Measurements from ENCODE around the gene CD300LF. TPM values are rescaled to one million over a fixed set of nuclear protein-coding genes. Genes with fewer than 3 reads are reported as not detected.

The CD300LF gene
- total RNA-seq (0.52 and 1.0 TPM in 2 replicates), polyA plus RNA-seq (1.1 and 1.2 TPM in 2 replicates), polyA minus RNA-seq (0.26 and 1.3 TPM in 2 replicates)
- 2.1 TPM for total RNA-seq (2013)

- no peaks in the 10 kb centered on the region for H3K36me3 ChIP-seq (replicated peaks in 1 of 2; ENCODE audit: control extremely low read depth in 1 of 2, control insufficient read depth in 1 of 2, extremely low read depth in 1 of 2, insufficient read depth in 2 of 2, low read length in 1 of 2)
- TF ChIP-seq CTCF (IDR thresholded peaks at IDR 0.05) (no peak), EZH2 (IDR thresholded peaks at IDR 0.05; ENCODE audit: borderline replicate concordance, insufficient read depth, low read depth, low read length, poor library complexity, severe bottlenecking) (no peak)
- CTCF ChIA-PET, result no interaction called here
- H3K27ac ChIP-seq (ENCODE audit: low read length in 2 of 2), result peak within 1 kb of the TSS; percentile 34 to 59
- H3K4me2 ChIP-seq (replicated peaks; ENCODE audit: low read depth, low read length, poor library complexity, severe bottlenecking), result peak within 1 kb of the TSS; percentile 42
- no peaks in the 10 kb centered on the region for H3K79me2 ChIP-seq (ENCODE audit: control insufficient read depth, insufficient read depth, low read length)
- WGBS (ENCODE audit: insufficient coverage), result no CpG with 5 or more reads among the region's 8 CpGs
- peaks cover 15 to 18% of the 10 kb centered on the region in 2 donors for H3K4me1 ChIP-seq (ENCODE audit: control insufficient read depth in 2 of 2, insufficient read depth in 2 of 2, low read length in 2 of 2)
- H2AFZ ChIP-seq (ENCODE audit: insufficient read depth, low read depth, low read length, poor library complexity, severe bottlenecking), result peak within 1 kb of the TSS; percentile 35
- ATAC-seq (ENCODE audit: low read depth) (peak; percentile 73), DNase-seq (peak; percentile 62)
- Mint-ChIP-seq H3K4me3 (peak within 1 kb of the TSS; percentile 41), H3K4me1 (peaks cover 21% of the 10 kb centered on the region), H3K9me3 (ENCODE audit: insufficient read depth) (no peaks in the 10 kb centered on the region), H3K27ac (peak within 1 kb of the TSS; percentile 78), H3K27me3 (peaks cover 6% of the 10 kb centered on the region)
- POLR2A ChIA-PET, result no interaction called here
- no peak within 1 kb of the TSS for H3K9ac ChIP-seq (ENCODE audit: low read length)
- intact Hi-C loops (cut with micrococcal nuclease), result loop anchor here (2.0 kb wide), 1 partner anchor 56 kb away; no protein-coding TSS in a partner anchor
- peaks cover 0 to 7% (median 0%) of the 10 kb centered on the region in 4 experiments for H3K27me3 ChIP-seq (replicated peaks in 1 of 4; ENCODE audit: control extremely low read depth in 1 of 4, control insufficient read depth in 3 of 4, insufficient read depth in 4 of 4, low read length in 3 of 4)
- no peaks in the 10 kb centered on the region for H4K20me1 ChIP-seq (ENCODE audit: control insufficient read depth, insufficient read depth, low read length, poor library complexity, severe bottlenecking)
- H3K4me3 ChIP-seq (ENCODE audit: control extremely low read depth in 1 of 5, extremely low read depth in 1 of 5, insufficient read depth in 1 of 5, low read depth in 2 of 5, low read length in 4 of 5), result peak within 1 kb of the TSS in 1 of 5 experiments; percentile 32
- no peaks in the 10 kb centered on the region for H3K9me3 ChIP-seq (ENCODE audit: control extremely low read depth in 1 of 3, control insufficient read depth in 2 of 3, insufficient read depth in 1 of 3, low read length in 2 of 3)
Measured at GRCh38 chr17:74712756-74713155, at the start of gene CD300LF. Gene CD300LF, minus strand, starts transcription at chr17:74712923. Its CDS starts 57 bp downstream, at chr17:74712866.

GRCh38 chr17:74761931-74762330 is 49.2 kb upstream of the CD300LF start:
- Histone ChIP-seq H3K27me3 (replicated peaks in 1 of 4; ENCODE audit: control extremely low read depth in 1 of 4, control insufficient read depth in 3 of 4, insufficient read depth in 4 of 4, low read length in 3 of 4) (no peaks in the 10 kb centered on the region), H3K79me2 (ENCODE audit: control insufficient read depth, insufficient read depth, low read length) (peaks cover 50% of the 10 kb centered on the region), H3K4me2 (replicated peaks; ENCODE audit: low read depth, low read length, poor library complexity, severe bottlenecking) (no peak overlapping the region), H3K9me3 (ENCODE audit: control extremely low read depth in 1 of 3, control insufficient read depth in 2 of 3, insufficient read depth in 1 of 3, low read length in 2 of 3) (no peaks in the 10 kb centered on the region), H3K4me3 (ENCODE audit: control extremely low read depth in 1 of 5, extremely low read depth in 1 of 5, insufficient read depth in 1 of 5, low read depth in 2 of 5, low read length in 4 of 5) (no peak overlapping the region), H3K27ac (ENCODE audit: low read length in 2 of 2) (no peak overlapping the region), H3K36me3 (replicated peaks in 1 of 2; ENCODE audit: control extremely low read depth in 1 of 2, control insufficient read depth in 1 of 2, extremely low read depth in 1 of 2, insufficient read depth in 2 of 2, low read length in 1 of 2) (peaks cover 0 to 24% of the 10 kb centered on the region in 2 experiments), H3K9ac (ENCODE audit: low read length) (no peak overlapping the region), H3K4me1 (ENCODE audit: control insufficient read depth in 2 of 2, insufficient read depth in 2 of 2, low read length in 2 of 2) (peaks cover 33 to 38% of the 10 kb centered on the region in 2 donors), H2AFZ (ENCODE audit: insufficient read depth, low read depth, low read length, poor library complexity, severe bottlenecking) (no peak overlapping the region), H4K20me1 (ENCODE audit: control insufficient read depth, insufficient read depth, low read length, poor library complexity, severe bottlenecking) (peaks cover 81% of the 10 kb centered on the region)
- WGBS (ENCODE audit: insufficient coverage), result 98% methylated on average over 9 of the region's 11 CpGs
- DNase-seq (no peak), ATAC-seq (ENCODE audit: low read depth) (no peak)
- intact Hi-C loops (cut with micrococcal nuclease), result no loop called here
- CTCF ChIA-PET, result interaction anchor here (0.8 to 7.3 kb wide), 4 partner anchors 9 to 105 kb away, joined by 3 to 36 read pairs (median 20); no protein-coding TSS in a partner anchor
- POLR2A ChIA-PET, result interaction anchor here (0.6 kb wide), 1 partner anchor 83 kb away, joined by 5 read pairs; no protein-coding TSS in a partner anchor
- TF ChIP-seq EZH2 (IDR thresholded peaks at IDR 0.05; ENCODE audit: borderline replicate concordance, insufficient read depth, low read depth, low read length, poor library complexity, severe bottlenecking), result no peak
- TF ChIP-seq CTCF (IDR thresholded peaks at IDR 0.05), result no peak
- no peaks in the 10 kb centered on the region for H3K27me3 Mint-ChIP-seq
- peaks cover 30% of the 10 kb centered on the region for H3K4me1 Mint-ChIP-seq
- H3K27ac Mint-ChIP-seq, result no peak overlapping the region
- H3K4me3 Mint-ChIP-seq, result no peak overlapping the region
- H3K9me3 Mint-ChIP-seq (ENCODE audit: insufficient read depth), result no peaks in the 10 kb centered on the region

Data from B cell (primary cell).